Measurements from ENCODE around the gene ILK.
A peak's percentile ranks its signal among the peaks of the same experiment; 100 is the strongest.

Gene ILK

DNA sequence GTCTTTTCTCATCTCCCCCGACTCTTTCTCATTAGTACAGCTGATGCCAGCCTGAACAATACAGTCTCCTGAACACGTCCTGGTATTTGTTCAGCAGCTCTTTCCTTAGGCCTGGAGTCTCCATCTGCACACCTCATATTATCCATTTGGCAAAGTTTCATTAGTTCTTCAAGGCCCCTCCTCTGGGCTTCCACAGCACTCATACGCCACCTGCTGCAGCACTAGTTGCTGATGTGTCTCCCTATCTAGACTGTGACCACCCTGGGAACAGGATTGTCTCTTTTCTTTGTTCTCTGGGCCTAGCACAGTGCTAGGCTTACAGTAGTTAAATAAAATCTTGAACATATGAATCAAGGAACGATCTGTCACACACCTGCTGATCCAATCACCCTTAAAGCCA, 34.9 kb downstream of the ILK start:
- DNase-seq = no peak

DNA sequence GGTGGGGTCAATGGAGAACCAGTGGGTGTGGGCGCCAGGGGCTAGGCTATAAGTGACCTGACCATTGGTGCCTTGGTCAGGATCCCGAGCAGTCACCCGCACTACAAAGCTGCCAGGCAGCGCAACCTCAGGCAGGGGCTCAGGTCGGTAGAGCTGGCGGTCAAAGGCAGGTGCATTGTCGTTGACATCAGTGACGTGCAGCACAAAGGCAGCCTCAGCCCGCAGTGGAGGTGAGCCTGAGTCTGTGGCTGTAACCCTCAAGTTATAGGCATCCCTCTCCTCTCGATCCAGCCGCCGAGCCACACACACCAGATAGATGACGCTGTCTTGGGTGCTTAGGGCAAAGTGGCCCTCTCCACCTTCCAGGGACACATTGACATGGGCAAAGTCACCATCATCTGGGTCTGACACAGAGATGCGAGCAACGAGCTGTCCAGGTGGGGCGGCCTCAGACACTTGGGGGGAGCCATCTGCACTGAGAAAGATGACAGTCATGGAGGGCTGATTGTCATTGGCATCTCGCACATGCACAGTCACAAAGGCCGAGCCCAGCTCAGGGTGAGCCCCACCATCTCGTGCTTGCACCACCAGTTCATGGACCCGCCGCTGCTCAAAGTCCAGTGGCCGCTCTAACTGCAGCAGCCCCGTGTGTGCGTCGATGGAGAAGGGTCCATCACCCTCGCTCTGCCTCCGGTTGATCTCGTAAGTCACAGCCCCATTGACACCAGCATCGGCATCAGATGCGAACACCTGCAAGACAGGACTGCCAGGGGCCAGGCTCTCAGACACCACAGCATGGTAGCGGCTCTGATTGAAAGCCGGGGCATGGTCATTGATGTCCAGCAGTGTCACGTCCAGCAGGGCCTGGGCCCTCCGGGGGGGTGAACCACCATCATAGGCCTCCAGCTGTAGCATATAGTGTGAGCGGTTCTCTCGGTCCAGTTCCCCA, 36.7 kb downstream of the ILK start:
- no peak for DNase-seq

DNA sequence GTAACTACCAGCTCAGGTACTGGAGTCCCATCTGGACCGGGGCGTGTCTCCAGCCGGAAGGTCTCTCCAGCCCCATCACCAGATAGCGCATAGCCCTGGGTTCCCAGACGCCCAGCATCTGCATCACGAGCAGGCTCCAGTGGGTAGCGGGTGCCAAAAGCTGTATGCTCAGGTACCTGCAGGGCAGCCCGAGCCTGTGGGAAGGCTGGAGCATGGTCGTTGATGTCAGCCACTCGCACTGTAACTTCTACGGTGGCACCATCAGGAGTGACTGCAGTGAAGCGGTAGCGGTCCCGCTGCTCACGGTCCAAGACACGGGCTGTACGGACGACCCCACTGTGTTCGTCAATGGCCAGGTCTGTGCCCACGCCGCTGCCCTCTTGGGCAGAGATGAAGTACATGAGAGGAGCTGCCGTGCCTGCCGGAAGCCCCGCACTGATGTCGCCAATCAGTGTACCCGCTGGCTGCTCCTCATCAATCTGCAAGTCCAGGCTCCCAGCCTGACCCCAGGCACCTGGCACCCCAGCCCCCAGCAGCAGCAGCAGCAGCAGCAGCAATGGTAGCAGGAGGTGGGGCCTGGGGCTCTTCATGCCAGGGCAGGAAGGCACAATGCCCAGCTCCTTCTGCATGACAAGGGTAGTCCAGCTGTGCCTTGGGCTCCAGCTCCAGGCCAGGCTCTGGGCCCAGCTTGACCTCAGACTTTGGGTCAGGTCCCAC, 37.6 kb downstream of the ILK start:
- no peak for DNase-seq

DNA sequence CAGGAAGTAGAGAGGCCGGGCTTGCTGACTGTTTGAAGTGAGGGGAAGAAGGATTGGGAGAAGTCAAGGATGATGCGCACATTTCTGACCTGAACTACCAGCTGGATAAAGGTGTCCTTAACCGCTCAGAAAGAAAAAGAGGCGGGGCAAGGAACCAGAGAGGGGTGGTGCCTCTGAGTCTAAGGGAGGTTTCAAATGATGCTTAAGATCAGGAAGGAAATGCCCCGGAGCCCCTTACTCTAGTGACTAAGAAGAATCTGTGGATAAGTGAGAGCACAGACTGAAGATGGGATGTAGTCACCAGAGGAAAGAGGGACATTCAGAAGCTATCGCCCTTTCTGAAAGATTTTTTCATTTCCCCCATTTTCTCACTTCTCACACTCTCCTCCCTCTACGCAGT, 39.4 kb downstream of the ILK start:
- no peak for DNase-seq

DNA sequence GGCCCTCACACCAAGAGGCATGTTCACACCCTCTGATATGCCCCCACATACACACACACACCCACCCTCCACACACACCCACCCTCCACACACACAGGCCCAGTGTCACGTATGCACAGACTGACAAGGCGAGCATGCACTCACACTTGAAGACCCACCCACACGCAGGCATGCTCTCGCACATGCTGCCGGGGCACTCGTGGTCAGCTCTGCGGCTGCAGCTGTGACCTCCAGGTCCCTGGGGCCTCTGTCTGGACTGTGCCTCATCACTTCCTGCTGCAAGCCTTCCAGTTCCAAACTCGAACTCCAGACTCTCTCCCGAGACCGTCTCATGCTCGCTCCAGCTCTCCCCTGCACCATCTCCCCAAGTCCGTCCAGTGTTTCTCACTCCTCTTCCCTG, 42.5 kb downstream of the ILK start:
- no peak for DNase-seq

DNA sequence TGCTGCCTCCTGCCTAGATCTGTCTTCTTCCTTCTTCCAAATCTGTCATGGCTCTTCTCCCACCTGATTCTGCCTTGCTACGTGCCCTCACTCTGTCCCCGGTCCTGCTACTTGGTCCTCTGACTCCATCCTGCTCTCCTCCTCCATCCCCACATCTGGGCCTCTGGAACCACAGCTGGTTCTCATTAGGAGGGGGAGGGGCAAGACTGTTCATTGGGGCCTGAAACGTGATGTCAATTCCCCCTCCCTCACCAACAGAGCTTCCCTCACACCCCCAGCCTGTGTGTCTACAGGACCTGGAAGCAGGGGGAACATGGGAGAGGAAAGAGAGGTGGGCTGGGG, 43.0 kb downstream of the ILK start:
- DNase-seq = no peak

DNA sequence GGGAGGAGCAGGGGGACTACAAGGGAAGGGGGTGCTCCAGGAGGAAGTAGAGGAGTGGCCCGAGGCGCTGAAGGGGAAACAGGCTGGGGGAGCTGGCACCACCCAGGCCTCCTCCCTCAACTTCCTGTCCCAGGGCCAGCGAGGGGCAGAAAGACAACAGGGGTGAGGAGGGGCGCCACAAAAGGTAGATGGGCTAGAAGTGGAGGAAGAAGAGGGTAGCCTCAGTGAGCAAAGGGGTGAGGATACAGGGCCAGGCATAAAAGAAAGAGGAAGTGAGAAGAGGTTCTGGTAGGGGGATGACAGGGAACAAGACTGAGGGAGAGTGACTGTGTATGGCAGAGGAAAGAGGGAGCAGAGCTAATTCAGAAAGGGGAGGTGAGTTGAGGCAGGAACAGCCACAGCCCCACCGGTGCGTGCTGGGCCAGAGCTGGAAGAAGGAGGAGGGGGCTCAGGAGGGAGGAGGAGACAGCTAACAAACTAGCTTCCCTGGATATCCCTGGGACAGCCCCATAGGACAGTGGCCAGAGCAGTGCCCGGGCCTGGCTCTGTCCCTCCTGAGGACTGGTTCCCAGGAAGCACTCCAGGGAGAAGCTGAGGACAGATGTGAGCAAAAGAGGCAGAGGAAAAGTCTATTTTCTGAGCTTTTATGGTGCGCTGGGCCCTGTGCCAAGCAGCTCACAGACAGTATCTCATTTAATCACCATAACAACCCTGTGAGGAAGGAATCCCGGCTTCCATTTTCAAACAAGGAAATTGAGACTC, 43.5 kb downstream of the ILK start:
- peak; percentile 14 for DNase-seq

DNA sequence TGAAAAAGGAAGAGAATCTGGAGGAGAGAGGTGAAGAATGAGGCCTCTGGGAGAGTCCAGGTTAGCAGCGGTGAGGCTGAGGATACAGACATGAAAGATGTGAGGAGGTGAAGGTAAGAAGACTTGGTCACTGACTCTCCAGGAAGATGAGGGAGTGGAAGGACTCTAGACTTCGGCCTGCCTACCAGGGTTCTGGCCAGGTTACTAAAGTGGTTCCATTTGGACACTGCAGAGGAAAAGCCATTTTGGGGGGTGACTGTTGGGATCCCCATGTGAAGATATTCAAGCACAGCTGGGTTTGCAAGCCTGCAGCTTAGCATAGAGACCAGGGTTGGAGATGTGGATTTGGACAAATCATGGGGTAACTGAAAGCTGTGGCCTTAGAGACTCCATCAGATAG, 44.3 kb downstream of the ILK start:
- no peak for DNase-seq

DNA sequence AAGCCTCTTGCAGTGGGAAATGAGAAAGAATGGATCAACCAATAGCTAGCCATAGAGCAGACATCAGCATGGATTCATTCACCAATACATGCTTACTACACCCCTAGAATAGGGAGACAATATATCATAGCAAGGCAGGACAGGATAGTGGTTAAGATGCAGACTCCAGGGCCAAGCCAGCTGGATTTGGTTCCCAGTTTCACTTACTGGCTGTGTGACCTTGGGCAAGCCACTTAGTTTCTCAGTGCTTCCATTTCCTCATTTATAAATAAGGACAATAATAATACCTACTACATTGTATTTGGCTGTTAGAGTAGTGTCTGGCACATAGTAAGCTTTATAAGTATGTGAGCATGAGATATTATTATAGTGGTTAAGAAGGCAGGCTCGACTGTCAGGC, 44.9 kb downstream of the ILK start:
- no peak for DNase-seq

DNA sequence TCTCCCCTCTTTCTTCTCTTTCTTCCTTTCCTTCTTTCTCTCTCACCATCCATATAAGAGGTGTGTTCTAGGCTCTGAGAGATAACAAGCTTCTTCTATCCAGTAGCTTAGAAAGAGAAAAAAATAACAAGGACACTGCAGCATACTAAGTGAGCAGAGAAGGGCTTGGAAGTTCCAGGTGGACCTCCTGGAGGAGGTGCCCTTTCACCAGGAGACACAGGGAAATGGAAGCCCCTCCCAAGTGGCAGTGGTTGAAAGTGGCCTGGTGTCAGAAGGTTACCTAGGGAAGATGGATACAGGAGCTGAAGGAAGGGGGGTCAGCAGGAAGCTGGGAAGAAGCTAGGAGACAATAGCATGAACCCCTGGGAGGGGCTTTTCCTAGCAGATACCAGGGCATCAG, 46.5 kb downstream of the ILK start:
- DNase-seq = no peak

DNA sequence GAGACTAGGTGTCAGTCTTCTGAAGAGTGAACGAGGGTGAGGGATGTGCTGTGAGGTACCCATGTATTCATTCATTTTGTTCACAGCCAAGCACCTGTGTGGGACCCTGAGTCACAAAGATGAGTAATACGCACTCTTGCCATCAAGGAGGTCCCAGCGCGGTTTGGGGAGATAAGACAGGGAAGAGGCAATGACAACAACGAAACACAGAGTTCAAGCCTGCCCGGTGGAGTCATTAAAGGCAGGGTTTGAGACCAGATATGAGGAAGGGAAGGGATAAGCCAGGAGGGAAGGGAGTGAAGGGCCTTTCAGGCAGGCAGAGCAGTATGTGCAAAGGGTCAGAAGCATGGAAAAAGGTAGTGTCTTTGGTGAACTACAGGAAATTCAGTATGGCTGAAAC, 47.4 kb downstream of the ILK start:
- DNase-seq = no peak

DNA sequence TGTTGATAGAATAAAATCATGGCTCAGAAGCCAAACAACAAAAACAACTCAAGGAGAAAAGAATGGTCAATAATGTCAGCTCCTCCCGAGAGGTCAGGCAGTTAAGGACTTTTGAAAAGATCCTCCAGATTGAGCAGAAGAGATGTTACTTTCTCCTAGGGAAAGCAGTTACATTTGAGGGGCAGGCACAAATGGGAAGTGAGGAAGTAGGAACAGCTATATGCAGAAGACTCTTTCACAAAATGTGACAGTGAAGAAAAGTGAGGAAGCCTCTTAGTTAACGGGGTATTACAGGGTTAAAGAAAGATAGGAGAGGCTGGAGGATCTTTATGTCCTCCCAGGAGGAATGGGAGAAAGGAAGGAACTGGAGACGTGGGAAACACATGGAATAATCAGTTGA, 48.6 kb downstream of the ILK start:
- no peak for DNase-seq

DNA sequence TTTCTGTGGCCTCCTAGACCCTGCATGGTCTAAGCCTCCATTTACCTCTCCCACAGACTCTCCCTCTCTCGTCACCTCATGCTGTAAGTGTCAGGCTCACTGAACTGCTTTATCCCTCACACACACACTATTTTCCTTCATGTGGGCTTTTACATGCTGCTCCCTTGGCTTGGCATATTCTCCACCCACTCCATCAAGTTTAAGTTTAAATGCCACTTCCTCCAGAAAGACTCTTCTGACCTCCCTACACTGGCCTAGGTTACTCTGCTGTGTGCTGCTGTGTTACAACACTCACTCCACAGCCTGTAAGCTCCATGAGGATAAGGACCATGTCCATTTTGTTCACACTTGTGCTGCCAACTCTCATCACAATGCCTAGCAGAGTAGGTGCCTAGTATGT, 49.5 kb downstream of the ILK start:
- no peak for DNase-seq

DNA sequence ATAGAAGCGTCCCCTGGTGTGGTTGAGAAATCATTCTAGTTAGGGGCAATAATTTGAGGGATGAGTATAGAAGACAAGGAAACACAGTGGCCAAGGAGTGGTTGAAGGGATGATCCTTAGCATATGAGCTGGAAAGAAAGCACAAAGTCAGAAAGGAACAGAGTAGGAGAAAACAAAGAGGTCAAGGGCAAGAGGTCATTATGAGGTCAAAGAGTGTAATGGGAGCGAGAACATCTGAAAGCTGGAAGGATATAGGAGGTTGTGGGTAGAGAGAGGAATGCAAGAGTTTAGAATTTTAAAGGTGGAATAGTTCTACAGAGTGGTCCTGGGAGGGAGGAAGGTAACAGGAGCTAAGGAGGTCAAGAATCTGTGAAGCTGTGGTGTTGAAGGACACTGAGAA, 50.1 kb downstream of the ILK start:
- DNase-seq = no peak

DNA sequence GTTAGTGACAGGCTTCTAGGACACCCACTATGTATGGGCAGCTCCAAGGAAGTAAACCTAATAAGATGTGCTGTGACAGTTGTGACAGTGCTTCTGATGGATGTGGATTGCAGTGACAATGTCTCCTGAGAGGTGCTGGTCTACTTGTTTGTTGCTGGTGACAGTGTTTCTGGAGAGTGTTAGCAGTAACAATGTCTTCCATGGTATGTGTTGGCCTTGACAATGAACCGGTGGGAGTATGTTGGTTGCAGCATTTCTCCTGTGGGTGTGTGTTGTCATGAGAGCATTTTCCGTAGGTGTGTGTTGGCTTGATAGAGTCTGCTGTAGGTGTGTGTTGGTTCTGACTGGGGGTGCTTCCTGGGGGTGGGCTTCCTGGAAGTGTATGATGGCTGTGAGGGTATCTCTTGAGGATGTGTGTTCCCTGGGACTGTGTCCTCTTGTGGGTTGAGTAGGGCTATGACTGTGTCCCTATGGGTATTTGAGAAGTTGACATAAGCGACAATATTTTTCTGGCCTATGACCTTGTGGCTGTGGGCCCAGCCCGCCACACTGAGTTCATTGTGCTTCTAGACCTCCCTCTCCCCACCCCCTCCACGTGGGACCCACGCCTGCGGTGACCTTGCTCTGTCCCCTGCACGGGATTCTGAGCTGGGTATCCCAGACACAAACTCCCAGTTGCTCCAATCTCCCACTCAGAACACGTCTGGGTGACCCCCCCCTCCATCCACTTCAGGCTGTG, 50.9 kb downstream of the ILK start:
- no peak for DNase-seq

DNA sequence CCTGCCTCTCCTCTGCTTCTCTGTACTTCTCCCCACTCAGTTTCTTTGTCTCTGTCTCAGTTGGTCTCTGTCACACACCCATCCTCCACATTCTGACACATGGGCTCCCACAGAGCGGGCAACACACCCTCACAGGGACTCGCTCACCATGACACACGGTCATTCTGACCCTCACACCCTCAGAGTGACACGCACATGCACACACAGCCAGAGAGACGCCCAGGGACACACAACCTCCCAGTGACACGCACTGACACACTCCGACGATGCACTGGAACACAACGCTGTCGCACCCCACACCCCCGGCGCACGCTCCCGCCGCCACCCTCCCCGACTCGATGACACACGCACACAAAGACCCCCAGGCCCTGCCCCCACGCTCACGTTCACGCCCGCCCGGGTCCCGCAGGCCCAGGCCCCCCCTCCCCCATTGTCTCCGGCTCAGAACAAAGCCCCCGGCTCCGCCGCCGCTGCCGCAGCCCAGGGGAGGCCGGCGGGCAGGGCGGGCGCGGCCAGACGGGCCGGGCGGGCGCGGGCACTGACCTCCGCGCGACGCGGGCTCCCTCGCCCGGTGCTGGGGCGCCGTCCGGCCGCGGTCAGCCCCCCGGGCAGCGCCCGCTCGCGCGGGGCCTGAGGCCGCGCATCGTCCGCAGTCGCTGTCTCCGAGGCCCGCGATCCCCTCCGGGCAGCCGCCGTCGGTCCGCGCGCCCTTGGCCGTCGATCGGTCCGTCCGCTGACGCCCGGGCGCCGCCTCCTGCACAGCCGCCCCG, 51.6 kb downstream of the ILK start:
- DNase-seq = peak; percentile 18

DNA sequence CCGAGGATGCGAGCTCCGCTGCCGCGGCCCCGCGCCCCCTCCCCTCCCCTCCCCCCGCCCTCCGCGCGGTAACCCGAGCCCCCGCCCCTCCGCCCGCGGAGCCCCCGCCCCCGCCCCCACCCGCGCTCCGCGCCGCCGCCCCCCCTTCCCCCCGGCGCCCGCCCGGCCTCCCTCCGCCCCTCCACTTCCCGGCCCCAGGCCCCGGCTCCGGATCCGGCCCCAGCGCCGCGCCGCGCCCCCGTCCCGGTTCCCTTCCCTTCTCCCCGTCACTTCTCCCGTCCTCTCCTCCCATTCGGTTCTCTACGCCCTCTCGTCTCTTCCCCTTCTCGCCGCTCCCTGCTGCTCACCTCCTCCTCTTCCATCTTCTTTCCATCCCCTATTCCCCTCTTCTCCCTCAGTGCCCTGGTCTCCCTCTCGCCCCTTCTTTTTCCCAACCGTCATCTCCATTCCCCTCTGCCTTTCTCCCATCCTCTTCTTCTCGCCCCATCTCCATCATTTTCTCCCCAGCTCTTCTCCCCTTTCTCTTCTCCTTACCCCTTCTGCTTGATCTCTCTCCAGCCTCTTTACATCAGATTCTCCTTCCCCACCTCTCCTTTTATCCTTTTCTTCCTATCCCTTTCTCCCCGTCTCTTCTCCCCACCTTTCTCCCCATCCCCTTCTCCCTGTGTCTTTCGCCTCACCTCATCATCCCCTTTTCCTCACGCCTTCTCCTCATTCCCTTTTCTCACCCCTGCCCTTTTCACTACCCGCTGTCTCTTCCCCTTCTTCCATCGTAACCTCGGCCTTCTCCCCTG, 52.4 kb downstream of the ILK start, which contains the start of gene DCHS1:
TSS of gene DCHS1 (minus strand) at position 20 of the 794 bp plus-strand sequence. CDS start 14,196 bp downstream, outside the sequence.
- no peak for DNase-seq

DNA sequence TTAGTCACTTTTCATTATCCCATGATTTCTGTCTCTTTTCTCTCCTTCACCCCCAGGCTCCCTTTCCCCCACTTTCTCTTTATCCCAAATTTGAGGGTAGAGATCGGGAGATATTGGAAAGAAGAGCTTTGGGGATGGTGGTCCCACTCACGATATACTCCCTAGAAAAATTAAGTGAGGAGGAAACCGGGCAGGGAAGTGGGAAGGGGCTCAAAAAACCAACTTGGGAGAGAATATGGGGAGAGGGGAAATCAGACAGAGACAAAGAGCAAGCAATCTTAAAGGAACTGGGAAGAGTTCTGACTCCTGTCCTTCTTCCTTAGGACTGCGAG, 53.0 kb downstream of the ILK start:
- DNase-seq = no peak

DNA sequence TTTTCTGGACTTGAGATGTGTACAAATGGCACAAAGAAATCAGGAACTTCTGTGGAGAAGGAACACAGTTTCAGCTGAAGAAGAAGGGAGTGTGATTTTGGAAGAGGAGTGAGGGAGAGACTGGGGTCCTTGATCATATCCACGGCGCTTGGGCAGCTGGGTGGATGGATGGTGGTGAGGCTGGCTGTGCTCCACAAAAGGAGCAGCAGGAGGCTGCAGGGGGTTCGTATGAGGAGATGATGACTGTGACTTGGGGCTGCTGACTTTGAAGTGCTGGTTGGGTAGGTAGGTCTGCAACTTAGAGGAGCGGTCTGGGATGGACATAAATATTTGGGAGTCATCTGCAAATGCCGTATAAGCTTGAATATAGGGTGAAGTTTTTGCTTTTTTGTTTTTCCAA, 53.4 kb downstream of the ILK start:
- DNase-seq = no peak

DNA sequence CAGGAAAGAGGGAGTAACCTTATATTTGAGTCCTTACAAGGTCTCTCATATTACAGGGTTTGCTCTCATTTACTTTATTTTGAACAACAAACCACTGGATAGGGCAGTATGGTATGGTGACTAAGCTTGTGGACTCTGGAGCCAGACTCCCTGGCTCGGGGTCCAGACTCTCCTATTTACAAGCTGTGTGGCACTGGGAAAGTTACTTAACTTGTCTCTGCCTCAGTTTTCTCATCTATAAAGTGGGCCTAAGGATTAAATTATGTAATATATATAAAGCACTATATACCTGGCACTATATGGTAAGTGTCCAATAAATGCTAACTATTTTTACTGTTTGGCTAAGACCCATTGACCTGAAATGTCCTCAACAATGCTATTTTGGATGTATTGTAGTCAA, 53.8 kb downstream of the ILK start:
- DNase-seq = no peak

DNA sequence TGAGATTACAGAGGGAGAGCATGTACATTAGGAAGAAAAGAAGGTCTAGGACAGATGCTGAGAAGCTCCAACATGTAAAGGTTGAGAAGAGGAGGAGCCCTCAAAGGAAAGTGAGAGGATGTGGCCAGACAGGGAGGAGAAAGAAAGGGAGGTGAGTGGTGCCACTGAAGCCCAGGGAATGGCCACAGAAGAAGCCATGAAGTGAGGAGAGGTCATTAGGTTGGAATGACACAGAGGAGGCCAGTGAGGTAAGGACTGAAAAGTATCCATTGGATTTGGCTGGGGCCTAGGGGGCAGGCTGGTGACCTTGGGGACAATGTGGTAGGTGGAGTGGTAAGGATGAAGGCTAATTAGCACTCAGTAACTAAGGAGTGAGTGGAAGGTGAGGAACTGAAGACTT, 55.1 kb downstream of the ILK start:
- no peak for DNase-seq

Measured in effector CD8-positive, alpha-beta T cell (primary cell).